ENCODE data around the gene SFTPD. TPM values are rescaled to one million over a fixed set of nuclear protein-coding genes. Genes with fewer than 3 reads are reported as not detected.
A peak's percentile ranks its signal among the peaks of the same experiment; 100 is the strongest.
"Not testable (repeated sequence)": the region's sequence is repeated elsewhere in the genome, so short reads cannot be mapped to it uniquely, and the experiment has no call there.

Gene SFTPD
- total RNA-seq, 6 donors from 2014 or later: 339 to 906 (median 589) TPM

GRCh38 chr10:79898597-79899325 is 50.1 kb downstream of the SFTPD start:
- no peak for TF ChIP-seq CTCF (IDR thresholded peaks at IDR 0.05)
- Histone ChIP-seq H3K9me3 (no peaks in the 10 kb centered on the region), H3K4me3 (no peak overlapping the region), H3K4me1 (peaks cover 0 to 3% (median 0%) of the 10 kb centered on the region in 4 donors), H3K27me3 (no peaks in the 10 kb centered on the region), H3K36me3 (no peaks in the 10 kb centered on the region), H3K27ac (no peak overlapping the region)
- no peak for DNase-seq
- WGBS, 2 donors: 65 to 67% methylated on average over 3 of the region's 3 CpGs
- ATAC-seq (ENCODE audit: low FRiP score in 2 of 2): no peak

GRCh38 chr10:79892896-79893295 is 56.0 kb downstream of the SFTPD start:
- not testable (repeated sequence) for H3K4me1 ChIP-seq; H3K9me3 ChIP-seq; H3K27ac ChIP-seq; ATAC-seq (ENCODE audit: low FRiP score in 2 of 2); H3K27me3 ChIP-seq; H3K4me3 ChIP-seq; H3K36me3 ChIP-seq
- 94 to 96% methylated on average over 17 of the region's 17 CpGs for WGBS, 2 donors
- peak in 1 of 2 donors; percentile 27 for DNase-seq

DNA sequence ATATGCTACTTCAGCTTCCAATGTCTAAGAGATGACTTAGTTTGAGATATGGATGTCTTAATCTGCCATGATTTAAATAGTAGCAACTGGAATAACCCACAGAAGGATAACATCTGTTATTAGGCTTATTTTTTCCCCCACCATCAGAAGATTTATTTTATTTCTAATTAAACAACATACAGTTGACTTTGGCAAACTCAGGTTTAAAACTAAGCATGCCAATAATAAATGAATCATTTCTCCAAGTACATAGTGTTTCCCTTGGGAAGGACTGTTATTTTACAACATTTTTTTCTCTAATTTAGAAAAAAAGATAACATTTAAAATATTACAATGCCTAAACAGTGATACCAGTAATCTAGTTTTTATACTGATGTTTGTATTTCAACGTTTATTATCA is 58.4 kb downstream of the SFTPD start:
- H3K36me3 ChIP-seq: no peaks in the 10 kb centered on the region
- H3K4me1 ChIP-seq: no peaks in the 10 kb centered on the region
- no peaks in the 10 kb centered on the region for H3K9me3 ChIP-seq
- H3K4me3 ChIP-seq: no peak overlapping the region
- no peak for TF ChIP-seq EP300 (IDR thresholded peaks at IDR 0.05)
- TF ChIP-seq POLR2AphosphoS5 (IDR thresholded peaks at IDR 0.05): no peak
- TF ChIP-seq POLR2A (IDR thresholded peaks at IDR 0.05): no peak
- 56 to 60% methylated on average over 1 of the region's 1 CpG for WGBS, 2 donors
- H3K27me3 ChIP-seq: no peaks in the 10 kb centered on the region
- ATAC-seq (ENCODE audit: low FRiP score in 2 of 2) (no peak), DNase-seq (no peak)
- no peak overlapping the region for H3K27ac ChIP-seq

DNA sequence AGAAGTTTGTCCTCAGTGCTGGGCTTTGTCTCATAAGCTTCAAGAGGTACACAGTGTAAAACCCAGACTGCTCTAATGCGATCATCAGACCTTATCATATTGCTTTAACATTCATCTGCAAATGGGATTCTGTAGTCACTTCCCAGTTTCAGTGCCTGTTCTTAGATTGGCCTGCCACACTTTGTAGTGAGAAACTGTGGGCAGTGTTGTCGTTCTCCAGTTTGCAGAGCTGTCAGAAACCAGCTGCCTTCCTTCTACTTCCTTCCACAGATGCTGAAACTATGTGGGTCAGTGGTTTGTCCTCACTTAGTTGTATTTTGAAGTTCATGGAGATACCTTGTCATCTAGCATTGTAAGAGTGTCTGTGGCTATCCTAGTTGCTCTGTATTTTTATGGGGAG is 59.9 kb downstream of the SFTPD start:
- not testable (repeated sequence) for ATAC-seq (ENCODE audit: low FRiP score in 2 of 2)

More for the DNA sequence above, 59.9 kb downstream of the SFTPD start:
- not testable (repeated sequence) for H3K36me3 ChIP-seq, H3K4me3 ChIP-seq, DNase-seq, H3K27me3 ChIP-seq, H3K27ac ChIP-seq, H3K4me1 ChIP-seq, H3K9me3 ChIP-seq
- WGBS, 2 donors: 59 to 60% methylated on average over 2 of the region's 2 CpGs

Other genes with a start within 250 kb of the SFTPD start
- gene NUTM2B, start 245.9 kb downstream of the SFTPD start, total RNA-seq: 1 to 10 TPM in 4 of 6 donors, under 1 TPM in 2; 0.33 to 6.3 (median 2.4) TPM
- under 1 TPM in 2 of 6 donors, not detected in 4; 0.23 to 0.57 TPM for gene NUTM2E, start 122.4 kb downstream of the SFTPD start, total RNA-seq
- 10 to 100 TPM in 4 of 6 donors, 1 to 10 TPM in 2; 5.7 to 22.4 (median 16.0) TPM for gene TMEM254, start 129.6 kb upstream of the SFTPD start, total RNA-seq
- gene PLAC9, start 183.6 kb upstream of the SFTPD start, total RNA-seq: 10 to 100 TPM in 3 of 6 donors, 1 to 10 TPM in 1, not detected in 2; 7.9 to 82.9 (median 26.5) TPM

Measured in upper lobe of left lung (tissue), 6 donors.